Effector memory CD4-positive, alpha-beta T cell (primary cell): ENCODE results near the gene RFX7.

Source experiments
- DNase-seq, 3 donors: peaks; one replicate each; pipeline ENCODE4 v3.0.0-alpha.2; 2020
- H3K27ac ChIP-seq: 2 replicates; pipeline ENCODE4 v1.7.0; 2013; ENCODE audit warnings: mild to moderate bottlenecking, low read length, moderate library complexity; ENCODE audit not compliant: insufficient read depth, poor library complexity, severe bottlenecking
- H3K27me3 ChIP-seq: replicated peaks from 2 replicates; pipeline ENCODE4 v1.7.0; 2013; ENCODE audit warnings: mild to moderate bottlenecking, low read length; ENCODE audit not compliant: insufficient read depth, control insufficient read depth, poor library complexity, severe bottlenecking
- H3K36me3 ChIP-seq: 2 replicates; pipeline ENCODE4 v1.7.0; 2013; ENCODE audit warnings: mild to moderate bottlenecking, low read length, moderate library complexity; ENCODE audit not compliant: control insufficient read depth, insufficient read depth
- H3K4me1 ChIP-seq: 2 replicates; pipeline ENCODE4 v1.7.0; 2013; ENCODE audit warnings: low read length, mild to moderate bottlenecking; ENCODE audit not compliant: control insufficient read depth, insufficient read depth, poor library complexity, severe bottlenecking
- H3K4me3 ChIP-seq: 2 replicates; pipeline ENCODE4 v1.7.0; 2013; ENCODE audit warnings: low read length, low read depth, mild to moderate bottlenecking; ENCODE audit not compliant: insufficient read depth, poor library complexity, severe bottlenecking
- H3K9me3 ChIP-seq: 2 replicates; pipeline ENCODE4 v1.7.0; 2013; ENCODE audit warnings: mild to moderate bottlenecking, low read length, moderate library complexity; ENCODE audit not compliant: control insufficient read depth

RFX7 gene

GRCh38 chr15:56192659-56193442, 50.8 kb downstream of the RFX7 start:
- no peak overlapping the region for H3K4me3 ChIP-seq
- H3K9me3 ChIP-seq, result no peaks in the 10 kb centered on the region
- peaks cover 5% of the 10 kb centered on the region for H3K36me3 ChIP-seq
- H3K27me3 ChIP-seq, result no peaks in the 10 kb centered on the region
- H3K4me1 ChIP-seq, result no peaks in the 10 kb centered on the region
- H3K27ac ChIP-seq, result no peak overlapping the region
- DNase-seq, result no peak

GRCh38 chr15:56187665-56188064, 56.0 kb downstream of the RFX7 start:
- H3K4me1 ChIP-seq, result no peaks in the 10 kb centered on the region
- no peak overlapping the region for H3K27ac ChIP-seq
- H3K27me3 ChIP-seq, result no peaks in the 10 kb centered on the region
- H3K9me3 ChIP-seq, result no peaks in the 10 kb centered on the region
- DNase-seq, result no peak
- H3K36me3 ChIP-seq, result peaks cover 5% of the 10 kb centered on the region
- no peak overlapping the region for H3K4me3 ChIP-seq

GRCh38 chr15:56185980-56186379, 57.7 kb downstream of the RFX7 start:
- H3K4me1 ChIP-seq, result no peaks in the 10 kb centered on the region
- H3K27ac ChIP-seq, result no peak overlapping the region
- no peak for DNase-seq

GRCh38 chr15:56184516-56184915, 59.2 kb downstream of the RFX7 start:
- Histone ChIP-seq H3K9me3 (no peaks in the 10 kb centered on the region), H3K4me3 (no peak overlapping the region), H3K27me3 (no peaks in the 10 kb centered on the region), H3K27ac (no peak overlapping the region), H3K36me3 (no peaks in the 10 kb centered on the region), H3K4me1 (no peaks in the 10 kb centered on the region)
- DNase-seq, result no peak

More at GRCh38 chr15:56185980-56186379, 57.7 kb downstream of the RFX7 start:
- Histone ChIP-seq H3K36me3 (no peaks in the 10 kb centered on the region), H3K27me3 (no peaks in the 10 kb centered on the region), H3K9me3 (no peaks in the 10 kb centered on the region), H3K4me3 (no peak overlapping the region)

- H3K9me3 ChIP-seq, result no peaks in the 10 kb centered on the region
- H3K36me3 ChIP-seq, result no peaks in the 10 kb centered on the region
- no peaks in the 10 kb centered on the region for H3K27me3 ChIP-seq
- no peak overlapping the region for H3K4me3 ChIP-seq
- DNase-seq, result no peak
- no peaks in the 10 kb centered on the region for H3K4me1 ChIP-seq
- H3K27ac ChIP-seq, result no peak overlapping the region
These were observed 62.8 kb downstream of the RFX7 start for GRCh38 chr15:56180851-56181250.

- no peak overlapping the region for H3K4me3 ChIP-seq
- H3K27me3 ChIP-seq, result no peaks in the 10 kb centered on the region
- H3K9me3 ChIP-seq, result no peaks in the 10 kb centered on the region
- H3K36me3 ChIP-seq, result peaks cover 10% of the 10 kb centered on the region
- H3K27ac ChIP-seq, result no peak overlapping the region
- no peak for DNase-seq
- no peaks in the 10 kb centered on the region for H3K4me1 ChIP-seq
These were observed 66.7 kb downstream of the RFX7 start for GRCh38 chr15:56176996-56177395.

GRCh38 chr15:56175788-56176187, 67.9 kb downstream of the RFX7 start:
- Histone ChIP-seq H3K4me3 (no peak overlapping the region), H3K4me1 (no peaks in the 10 kb centered on the region), H3K27me3 (no peaks in the 10 kb centered on the region), H3K27ac (no peak overlapping the region), H3K36me3 (peaks cover 19% of the 10 kb centered on the region), H3K9me3 (no peaks in the 10 kb centered on the region)
- no peak for DNase-seq

- Histone ChIP-seq H3K27ac (no peak overlapping the region), H3K4me1 (no peaks in the 10 kb centered on the region), H3K4me3 (no peak overlapping the region), H3K9me3 (no peaks in the 10 kb centered on the region), H3K27me3 (no peaks in the 10 kb centered on the region), H3K36me3 (peaks cover 19% of the 10 kb centered on the region)
- DNase-seq, result no peak
These were observed 69.0 kb downstream of the RFX7 start for GRCh38 chr15:56174649-56175048.

- no peak for DNase-seq
- no peaks in the 10 kb centered on the region for H3K9me3 ChIP-seq
- H3K36me3 ChIP-seq, result peaks cover 14% of the 10 kb centered on the region
- peaks cover 8% of the 10 kb centered on the region for H3K4me1 ChIP-seq
- H3K27me3 ChIP-seq, result no peaks in the 10 kb centered on the region
- no peak overlapping the region for H3K4me3 ChIP-seq
- H3K27ac ChIP-seq, result no peak overlapping the region
These were observed 75.3 kb downstream of the RFX7 start for GRCh38 chr15:56168394-56168793.

GRCh38 chr15:56165234-56165633, 78.4 kb downstream of the RFX7 start:
- no peaks in the 10 kb centered on the region for H3K9me3 ChIP-seq
- DNase-seq, result no peak
- no peaks in the 10 kb centered on the region for H3K36me3 ChIP-seq
- H3K27ac ChIP-seq, result no peak overlapping the region
- H3K4me3 ChIP-seq, result no peak overlapping the region
- H3K27me3 ChIP-seq, result no peaks in the 10 kb centered on the region
- H3K4me1 ChIP-seq, result peaks cover 8% of the 10 kb centered on the region
